CD4-positive, alpha-beta T cell treated with Interleukin-17A for 1 hour (primary cell): ENCODE results near the gene DRAXIN.

Experiments used
- DNase-seq: peaks from one replicate; pipeline ENCODE4 v3.0.0-alpha.2; 2020

The DRAXIN gene

DNA sequence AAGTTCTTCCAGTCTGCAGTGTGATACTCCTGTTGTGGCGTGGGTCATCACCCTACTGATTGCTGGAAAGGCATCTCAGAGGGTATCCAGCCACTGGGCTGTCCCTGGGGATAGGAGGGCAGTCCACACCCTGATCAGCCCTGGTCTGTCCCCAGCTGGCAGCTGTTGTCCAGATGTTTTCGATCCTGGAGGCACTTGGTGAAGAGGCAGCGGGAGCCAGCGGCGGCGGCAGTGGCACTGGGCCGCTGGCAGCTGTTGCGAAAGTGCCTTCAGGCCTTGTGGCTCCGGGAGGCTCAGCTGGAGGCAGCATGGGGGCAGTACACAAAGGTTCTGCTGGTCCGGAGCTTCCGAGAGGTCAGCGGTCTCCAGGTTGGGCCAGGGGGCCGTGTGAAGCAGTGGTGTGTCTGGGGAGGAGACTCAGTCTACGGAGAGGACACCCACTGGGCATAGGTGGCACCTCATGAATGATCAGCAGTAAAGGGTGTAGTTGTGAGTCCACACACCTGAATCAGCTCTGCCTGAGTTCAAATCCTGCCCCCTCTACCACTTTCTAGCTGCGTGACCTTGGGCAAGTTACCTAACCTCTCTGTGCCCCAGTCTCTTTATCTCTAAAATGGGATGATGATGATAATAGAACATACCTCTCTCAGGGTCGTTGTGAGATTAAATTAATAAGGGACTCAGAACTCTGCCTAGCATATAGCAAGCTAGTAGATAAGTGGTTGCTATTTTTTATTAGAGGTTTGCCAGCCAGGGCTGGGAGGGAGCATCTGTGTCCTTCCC, 76.6 kb downstream of the DRAXIN start:
- DNase-seq: no peak

- DNase-seq: no peak
These were observed 77.3 kb downstream of the DRAXIN start for GRCh38 chr1:11768821-11769220.

DNA sequence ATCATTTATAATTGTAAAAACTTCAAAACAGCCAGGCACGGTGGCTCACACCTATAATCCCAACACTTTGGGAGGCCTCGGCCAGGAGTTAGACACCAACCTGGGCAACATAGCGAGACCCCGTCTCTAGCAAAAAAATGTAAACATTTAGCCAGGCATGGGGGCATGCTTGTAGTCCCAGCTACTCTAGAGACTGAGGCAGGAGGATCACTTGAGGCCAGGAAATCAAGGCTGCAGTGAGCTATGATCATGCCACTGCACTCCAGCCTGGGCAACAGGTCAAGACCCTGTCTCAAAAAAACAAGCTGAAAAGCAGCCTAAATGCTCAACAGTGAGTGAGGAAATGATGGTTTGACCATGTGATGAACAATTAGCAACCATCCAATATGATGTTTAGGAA, 77.8 kb downstream of the DRAXIN start:
- DNase-seq: no peak

DNA sequence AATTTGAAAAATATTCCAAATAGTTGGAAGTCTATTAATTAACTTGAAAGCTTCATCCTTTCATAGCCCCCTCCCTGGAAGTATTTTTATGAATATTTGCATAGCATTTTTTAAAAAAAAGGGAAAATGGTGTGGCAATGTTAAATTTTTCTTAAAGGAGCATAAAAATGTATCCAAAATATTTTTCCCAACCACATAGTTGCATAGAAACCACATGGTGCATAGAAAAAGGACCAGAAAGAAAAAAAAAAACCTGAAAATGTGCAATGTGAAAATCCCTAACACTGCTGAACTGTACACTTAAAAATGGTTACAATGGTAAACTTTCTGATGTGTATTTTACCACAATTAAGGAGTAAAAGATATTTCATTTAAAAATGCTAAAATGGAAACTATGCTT, 78.5 kb downstream of the DRAXIN start:
- no peak for DNase-seq

DNA sequence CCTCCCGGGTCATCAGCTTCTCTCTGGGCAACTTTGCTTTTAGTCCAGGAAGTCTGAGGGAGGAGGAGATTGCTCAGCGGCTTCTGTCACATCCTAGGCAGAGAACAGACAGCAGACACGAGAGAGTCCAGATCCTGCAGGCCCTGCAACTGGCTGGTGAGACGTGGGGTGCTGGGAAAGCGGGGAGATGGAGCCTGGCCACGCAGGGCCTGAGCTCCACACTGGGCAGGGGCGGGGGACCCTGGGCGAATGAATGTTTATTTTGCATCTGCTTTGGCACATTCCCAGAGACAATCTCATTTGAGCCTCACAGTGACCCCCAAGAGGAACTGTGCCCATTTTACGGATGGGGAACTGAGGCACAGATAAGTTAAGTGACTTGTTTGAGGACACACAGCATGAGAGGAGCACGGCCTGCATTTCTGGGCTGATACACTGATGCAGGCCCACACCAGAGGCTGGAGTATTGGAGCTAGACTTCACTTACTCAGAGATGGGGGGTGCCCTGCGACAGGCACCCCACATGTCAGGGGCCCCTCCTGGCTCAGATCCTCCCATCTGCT, 80.1 kb downstream of the DRAXIN start:
- no peak for DNase-seq

DNA sequence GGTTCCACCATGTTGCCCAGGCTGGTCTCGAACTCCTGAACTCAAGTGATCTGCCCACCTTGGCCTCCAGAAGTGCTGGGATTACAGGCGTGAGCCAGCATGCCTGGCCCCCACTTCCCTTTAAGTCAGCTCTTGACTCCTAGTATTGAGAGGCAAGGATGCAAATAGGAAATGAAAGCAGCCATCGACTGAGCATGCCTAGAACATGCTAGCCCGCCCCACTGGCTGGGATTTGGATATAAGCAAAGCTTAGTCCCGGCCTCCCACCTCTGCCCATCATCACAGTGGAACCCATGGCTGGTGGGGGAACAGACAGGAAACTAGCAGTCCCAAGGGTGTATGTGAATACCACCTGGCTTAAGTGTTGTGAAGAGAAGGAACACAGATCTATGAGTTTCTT, 80.9 kb downstream of the DRAXIN start:
- no peak for DNase-seq

GRCh38 chr1:11774753-11775152, 83.2 kb downstream of the DRAXIN start:
- no peak for DNase-seq
